CD4-positive, alpha-beta T cell (primary cell): ENCODE data around the gene C9orf78. TPM values are rescaled to one million over a fixed set of nuclear protein-coding genes. Genes with fewer than 3 reads are reported as not detected.

ENCODE experiments used
- ATAC-seq: fragments of 200-7000 bp; cut with Tn5 transposase; one replicate; pipeline ENCODE4 v1.10.0; 2022; ENCODE audit warnings: mild to moderate bottlenecking; ENCODE audit not compliant: poor library complexity
- CTCF ChIA-PET: fragments of 350-600 bp; sonication (Branson Sonifier 250); formaldehyde crosslinking; loops from one replicate; lab custom pipeline; 2021; ENCODE audit warnings: antibody characterized with exemption, inconsistent platforms; lab: Charles Lee
- POLR2A ChIA-PET: fragments of 350-600 bp; sonication (Branson Sonifier 250); formaldehyde crosslinking; loops from one replicate; lab custom pipeline; 2021; ENCODE audit warnings: antibody characterized with exemption, inconsistent platforms; lab: Charles Lee
- DNase-seq, 14 experiments: peaks; one replicate each; pipeline ENCODE4 v3.0.0-alpha.2; 2013 to 2020; ENCODE audit warnings: mixed read lengths in 2 of 14
- H3K27ac ChIP-seq, 2 donors: one replicate each; pipeline versions ENCODE4 v1.5.1 to v1.7.0; 2013; ENCODE audit warnings: low read length in 2 of 2, low read depth in 1 of 2, mild to moderate bottlenecking in 1 of 2
- H3K27me3 ChIP-seq, 2 experiments: 1 replicate in 1 of 2; 2 replicates in 1 of 2; pipeline versions ENCODE4 v1.6.1 to v1.7.0; 2013; ENCODE audit warnings: low read length in 2 of 2, control low read depth in 1 of 2, mild to moderate bottlenecking in 1 of 2, moderate library complexity in 1 of 2; ENCODE audit not compliant: insufficient read depth in 2 of 2, control insufficient read depth in 1 of 2
- H3K36me3 ChIP-seq: one replicate; pipeline ENCODE4 v1.6.1; 2013; ENCODE audit warnings: low read length, control low read depth; ENCODE audit not compliant: insufficient read depth
- H3K4me1 ChIP-seq: one replicate; pipeline ENCODE4 v1.6.1; 2013; ENCODE audit warnings: low read length, control low read depth; ENCODE audit not compliant: insufficient read depth
- H3K4me3 ChIP-seq: one replicate; pipeline ENCODE4 v1.5.1; 2013; ENCODE audit warnings: mild to moderate bottlenecking, low read length, moderate library complexity
- H3K9me3 ChIP-seq, 2 experiments: 1 replicate in 1 of 2; 2 replicates in 1 of 2; pipeline versions ENCODE4 v1.6.1 to v1.7.0; 2013; ENCODE audit warnings: low read length in 2 of 2, mild to moderate bottlenecking in 2 of 2, control low read depth in 1 of 2, moderate library complexity in 1 of 2; ENCODE audit not compliant: control insufficient read depth in 1 of 2, insufficient read depth in 1 of 2
- H3K27ac Mint-ChIP-seq: one replicate; pipeline ENCODE4 v1.8.0; 2020; ENCODE audit warnings: mixed read lengths
- H3K27me3 Mint-ChIP-seq: one replicate; pipeline ENCODE4 v1.8.0; 2021; ENCODE audit warnings: mixed read lengths
- H3K36me3 Mint-ChIP-seq: one replicate; pipeline ENCODE4 v1.8.0; 2021; ENCODE audit warnings: low read depth, mixed read lengths
- H3K4me1 Mint-ChIP-seq: one replicate; pipeline ENCODE4 v1.8.0; 2021; ENCODE audit warnings: low read depth, mixed read lengths
- H3K4me3 Mint-ChIP-seq: one replicate; pipeline ENCODE4 v1.8.0; 2020; ENCODE audit warnings: mild to moderate bottlenecking, mixed read lengths
- H3K9me3 Mint-ChIP-seq: one replicate; pipeline ENCODE4 v1.8.0; 2020; ENCODE audit warnings: mixed read lengths
- intact Hi-C, 2 experiments: fragments of 100-400 bp; cut with DNase I in 1 of 2; cut with micrococcal nuclease in 1 of 2; formaldehyde crosslinking; loops; one replicate each; pipeline versions ENCODE4 v1.15.1 to v1.9.0; 2023 to 2025; cut with DNase I, micrococcal nuclease
- total RNA-seq, 174 experiments: library from RNA in 2 of 174; stranded (reverse) in 2 of 174; gene quantifications; one replicate each; pipeline ENCODE4 v1.2.3 and lab custom pipeline; 2021 to 2026
- TF ChIP-seq, protein P1 (sequence below): fragments of 200-600 bp; IDR thresholded peaks from one replicate; pipeline ENCODE4 v1.8.0; 2022; ENCODE audit warnings: antibody characterized with exemption, mild to moderate bottlenecking

C9orf78 gene
- total RNA-seq, 2 experiments from 2014 or later: 145 to 159 TPM

DNA sequence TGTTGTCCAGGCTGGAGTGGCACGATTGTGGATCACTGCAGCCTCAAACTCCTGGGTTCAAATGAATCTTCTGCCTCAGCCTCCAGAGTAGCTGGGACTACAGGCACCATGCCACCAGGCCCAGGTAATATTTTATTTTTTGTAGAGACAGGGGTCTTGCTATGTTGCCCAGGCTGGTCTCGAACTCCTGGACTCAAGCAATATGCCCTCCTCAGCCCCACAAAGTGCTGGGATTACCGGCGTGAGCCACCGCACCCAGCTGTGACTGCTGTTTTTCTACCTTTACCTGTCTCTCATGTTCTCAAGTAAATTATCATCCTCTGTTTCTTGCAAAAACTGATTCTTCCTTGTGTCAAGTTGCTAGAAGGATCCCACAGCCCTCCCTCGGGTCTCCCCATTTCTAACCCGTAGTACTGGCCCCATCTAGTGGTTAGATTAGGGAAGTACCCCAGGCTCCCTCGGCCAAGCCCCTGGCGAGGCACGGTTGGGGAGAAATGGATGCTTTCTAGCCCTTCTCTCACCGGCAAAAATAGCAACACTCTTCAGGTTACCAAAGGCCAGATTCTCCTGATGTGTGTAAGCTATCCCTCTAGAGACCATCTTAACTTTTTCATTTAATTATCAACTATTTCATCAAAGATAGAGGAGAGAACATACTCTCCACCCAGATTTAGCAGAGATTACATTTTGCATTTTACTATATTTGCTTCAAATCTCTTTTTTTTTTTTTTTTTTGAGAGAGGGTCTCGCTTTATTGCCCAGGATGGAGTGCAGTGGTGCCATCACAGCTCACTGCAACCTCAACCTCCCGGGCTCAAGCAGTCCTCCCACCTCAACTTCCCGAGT lies 51.3 kb downstream of the C9orf78 start:
- Histone ChIP-seq H3K4me3 (no peak overlapping the region), H3K4me1 (peaks cover 5% of the 10 kb centered on the region), H3K36me3 (no peaks in the 10 kb centered on the region), H3K27ac (no peak overlapping the region), H3K27me3 (peaks cover 0 to 2% of the 10 kb centered on the region in 2 experiments), H3K9me3 (no peaks in the 10 kb centered on the region)
- ATAC-seq (peak; percentile 100), DNase-seq (peak; percentile 55 to 84 (median 68))
- no peaks in the 10 kb centered on the region for H3K36me3 Mint-ChIP-seq
- peaks cover 8% of the 10 kb centered on the region for H3K27me3 Mint-ChIP-seq
- H3K4me1 Mint-ChIP-seq: peaks cover 5% of the 10 kb centered on the region
- no peaks in the 10 kb centered on the region for H3K9me3 Mint-ChIP-seq
- POLR2A ChIA-PET: no interaction called here
- TF ChIP-seq, protein P1, sequence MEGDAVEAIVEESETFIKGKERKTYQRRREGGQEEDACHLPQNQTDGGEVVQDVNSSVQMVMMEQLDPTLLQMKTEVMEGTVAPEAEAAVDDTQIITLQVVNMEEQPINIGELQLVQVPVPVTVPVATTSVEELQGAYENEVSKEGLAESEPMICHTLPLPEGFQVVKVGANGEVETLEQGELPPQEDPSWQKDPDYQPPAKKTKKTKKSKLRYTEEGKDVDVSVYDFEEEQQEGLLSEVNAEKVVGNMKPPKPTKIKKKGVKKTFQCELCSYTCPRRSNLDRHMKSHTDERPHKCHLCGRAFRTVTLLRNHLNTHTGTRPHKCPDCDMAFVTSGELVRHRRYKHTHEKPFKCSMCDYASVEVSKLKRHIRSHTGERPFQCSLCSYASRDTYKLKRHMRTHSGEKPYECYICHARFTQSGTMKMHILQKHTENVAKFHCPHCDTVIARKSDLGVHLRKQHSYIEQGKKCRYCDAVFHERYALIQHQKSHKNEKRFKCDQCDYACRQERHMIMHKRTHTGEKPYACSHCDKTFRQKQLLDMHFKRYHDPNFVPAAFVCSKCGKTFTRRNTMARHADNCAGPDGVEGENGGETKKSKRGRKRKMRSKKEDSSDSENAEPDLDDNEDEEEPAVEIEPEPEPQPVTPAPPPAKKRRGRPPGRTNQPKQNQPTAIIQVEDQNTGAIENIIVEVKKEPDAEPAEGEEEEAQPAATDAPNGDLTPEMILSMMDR: peak; percentile 89
- intact Hi-C loops: loop anchor here (1.0 to 5.0 kb wide), 8 partner anchors 46 to 653 kb away; partner anchors contain the start of gene ASB6 (in 1 of the 2)
- H3K4me3 Mint-ChIP-seq: no peak overlapping the region
- CTCF ChIA-PET: interaction anchor here (0.6 to 2.2 kb wide), 8 partner anchors 19 to 652 kb away, joined by 3 to 14 read pairs (median 4); partner anchors contain the start of gene TOR1B
- no peak overlapping the region for H3K27ac Mint-ChIP-seq

GRCh38 chr9:129781981-129782380 lies 53.1 kb downstream of the C9orf78 start:
- no peak overlapping the region for H3K4me3 Mint-ChIP-seq
- DNase-seq (no peak), ATAC-seq (no peak)
- Histone ChIP-seq H3K27me3 (peaks cover 0 to 7% of the 10 kb centered on the region in 2 experiments), H3K36me3 (no peaks in the 10 kb centered on the region), H3K4me1 (peaks cover 9% of the 10 kb centered on the region), H3K27ac (no peak overlapping the region), H3K4me3 (no peak overlapping the region), H3K9me3 (no peaks in the 10 kb centered on the region)
- H3K4me1 Mint-ChIP-seq: peaks cover 13% of the 10 kb centered on the region
- no peaks in the 10 kb centered on the region for H3K9me3 Mint-ChIP-seq
- H3K27ac Mint-ChIP-seq: no peak overlapping the region
- CTCF ChIA-PET: interaction anchor here (0.6 to 2.9 kb wide), 2 partner anchors 44 to 481 kb away, joined by 3 to 19 read pairs; no protein-coding TSS in a partner anchor
- TF ChIP-seq, protein P1: no peak
- no peaks in the 10 kb centered on the region for H3K36me3 Mint-ChIP-seq
- intact Hi-C loops: loop anchor here (1.0 to 5.0 kb wide), 4 partner anchors 170 to 651 kb away; no protein-coding TSS in a partner anchor
- POLR2A ChIA-PET: no interaction called here
- H3K27me3 Mint-ChIP-seq: peaks cover 9% of the 10 kb centered on the region

DNA sequence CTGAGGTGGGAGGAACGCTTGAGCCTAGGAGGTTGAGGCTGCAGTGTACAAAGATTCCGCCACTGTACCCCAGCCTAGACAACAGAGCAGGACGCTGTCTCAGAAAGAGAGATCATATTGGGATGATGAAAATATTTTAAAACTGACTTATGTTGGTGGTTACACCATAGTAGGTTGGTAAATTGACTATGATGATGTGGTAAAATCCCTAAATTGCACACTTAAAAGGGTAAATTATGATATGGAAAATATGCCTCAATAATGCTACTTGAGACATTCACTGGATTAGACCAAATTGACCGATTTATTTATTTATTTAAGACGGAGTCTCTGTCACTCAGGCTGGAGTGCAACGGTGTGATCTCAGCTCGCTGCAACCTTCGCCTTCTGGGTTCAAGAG lies 53.9 kb downstream of the C9orf78 start:
- Histone ChIP-seq H3K27me3 (peaks cover 0 to 11% of the 10 kb centered on the region in 2 experiments), H3K4me1 (peaks cover 13% of the 10 kb centered on the region), H3K9me3 (no peaks in the 10 kb centered on the region), H3K4me3 (no peak overlapping the region), H3K27ac (no peak overlapping the region), H3K36me3 (no peaks in the 10 kb centered on the region)
- no peak for DNase-seq
- Mint-ChIP-seq H3K36me3 (no peaks in the 10 kb centered on the region), H3K4me3 (no peak overlapping the region), H3K9me3 (no peaks in the 10 kb centered on the region), H3K27me3 (peaks cover 13% of the 10 kb centered on the region), H3K4me1 (peaks cover 13% of the 10 kb centered on the region), H3K27ac (no peak overlapping the region)
- intact Hi-C loops: loop anchor here in 1 of 2 experiments (5.0 kb wide), 1 partner anchor 169 kb away; no protein-coding TSS in a partner anchor
- CTCF ChIA-PET: interaction anchor here (2.9 kb wide), 1 partner anchor 43 kb away, joined by 19 read pairs; no protein-coding TSS in a partner anchor
- POLR2A ChIA-PET: no interaction called here
- ATAC-seq: no peak
- TF ChIP-seq, protein P1: no peak
